Esophagus muscularis mucosa (tissue), 4 donors: ENCODE data around the gene THOP1. TPM values are rescaled to one million over a fixed set of nuclear protein-coding genes. Genes with fewer than 3 reads are reported as not detected.

Source experiments
- DNase-seq: peaks from one replicate; pipeline ENCODE4 v3.0.0-alpha.2; 2017; ENCODE audit errors: extremely low spot score
- H3K27ac ChIP-seq, 4 donors: fragments of 200-600 bp; sonication (generic); replicated peaks in 1 of 4; 1 replicate in 3 of 4; 2 replicates in 1 of 4; pipeline ENCODE4 v1.5.1; 2016 to 2019; ENCODE audit warnings: mild to moderate bottlenecking in 1 of 4
- H3K27me3 ChIP-seq, 4 donors: fragments of 200-600 bp; sonication (generic); one replicate each; pipeline versions ENCODE4 v1.5.1 to v1.6.0; 2016 to 2019
- H3K36me3 ChIP-seq, 4 donors: fragments of 200-600 bp; sonication (generic); one replicate each; pipeline ENCODE4 v1.5.1; 2016 to 2019
- H3K4me1 ChIP-seq, 4 donors: fragments of 200-600 bp; sonication (generic); one replicate each; pipeline ENCODE4 v1.5.1; 2016 to 2019
- H3K4me3 ChIP-seq, 4 donors: fragments of 200-600 bp; sonication (generic); 1 replicate in 2 of 4; 2 replicates in 2 of 4; pipeline ENCODE4 v1.5.1; 2016 to 2019; ENCODE audit warnings: mild to moderate bottlenecking in 4 of 4, moderate library complexity in 1 of 4
- H3K9me3 ChIP-seq, 4 donors: fragments of 200-600 bp; sonication (generic); 1 replicate in 3 of 4; 2 replicates in 1 of 4; pipeline ENCODE4 v1.5.1; 2016 to 2019
- CTCF ChIP-seq, 3 experiments: fragments of 200-600 bp in 2 of 3; fragments of 450-650 bp in 1 of 3; sonication (generic) in 2 of 3; IDR thresholded peaks; one replicate each; pipeline ENCODE4 v1.5.1; 2017 to 2019; ENCODE audit warnings: antibody characterized with exemption in 3 of 3, mild to moderate bottlenecking in 2 of 3, moderate library complexity in 1 of 3
- EP300 ChIP-seq: sonication (generic); formaldehyde crosslinking; IDR thresholded peaks from one replicate; pipeline ENCODE4 v1.6.1; 2017; ENCODE audit warnings: antibody characterized with exemption
- POLR2A ChIP-seq: fragments of 450-650 bp; IDR thresholded peaks from one replicate; pipeline ENCODE4 v1.6.1; 2017; ENCODE audit warnings: antibody characterized with exemption, moderate library complexity, mild to moderate bottlenecking, low read depth
- POLR2AphosphoS5 ChIP-seq, 2 donors: sonication (generic); formaldehyde crosslinking; IDR thresholded peaks; one replicate each; pipeline ENCODE4 v1.6.1; 2017; ENCODE audit warnings: antibody characterized with exemption in 2 of 2
- WGBS: methylation state at CpG from one replicate; pipeline ENCODE4 v1.1.5; 2018; 5-methylcytosine and 5-hydroxymethylcytosine counted together
- intact Hi-C: fragments of 100-400 bp; cut with DNase I; formaldehyde crosslinking; loops from one replicate; pipeline ENCODE4 v1.15.1; 2023
- total RNA-seq, 4 donors: library from RNA; depleted of rRNA; stranded (reverse); fragments of >200 nt; gene quantifications; one replicate each; pipeline versions ENCODE4 v1.1.0 to v1.2.1, GENCODE V29; 2016

Gene THOP1
- total RNA-seq, 4 donors from 2014 or later: 22.8 to 65.3 (median 42.4) TPM

GRCh38 chr19:2852598-2852997 lies 67.3 kb downstream of the THOP1 start:
- no peak for TF ChIP-seq CTCF (IDR thresholded peaks at IDR 0.05)
- Histone ChIP-seq H3K27me3 (no peaks in the 10 kb centered on the region), H3K36me3 (peaks cover 37 to 67% (median 55%) of the 10 kb centered on the region in 4 donors), H3K27ac (no peak overlapping the region), H3K9me3 (peaks cover 19 to 94% (median 71%) of the 10 kb centered on the region in 4 donors), H3K4me1 (no peaks in the 10 kb centered on the region), H3K4me3 (no peak overlapping the region)
- no peak for DNase-seq
- WGBS: 95% methylated on average over 10 of the region's 10 CpGs
- intact Hi-C loops: no loop called here

GRCh38 chr19:2853015-2853606 lies 67.8 kb downstream of the THOP1 start:
- no peak for DNase-seq
- H3K27ac ChIP-seq: no peak overlapping the region
- H3K4me1 ChIP-seq: no peaks in the 10 kb centered on the region
- H3K27me3 ChIP-seq: no peaks in the 10 kb centered on the region
- WGBS: 96% methylated on average over 11 of the region's 11 CpGs
- H3K9me3 ChIP-seq: peaks cover 19 to 94% (median 73%) of the 10 kb centered on the region in 4 donors
- peaks cover 37 to 67% (median 55%) of the 10 kb centered on the region in 4 donors for H3K36me3 ChIP-seq
- intact Hi-C loops: no loop called here
- H3K4me3 ChIP-seq: no peak overlapping the region
- no peak for TF ChIP-seq EP300

GRCh38 chr19:2854849-2855248 lies 69.5 kb downstream of the THOP1 start:
- no peak for DNase-seq
- H3K9me3 ChIP-seq: peaks cover 19 to 98% (median 78%) of the 10 kb centered on the region in 4 donors
- TF ChIP-seq CTCF (IDR thresholded peaks at IDR 0.05) (no peak), POLR2AphosphoS5 (IDR thresholded peaks at IDR 0.05) (no peak), EP300 (no peak), POLR2A (no peak)
- intact Hi-C loops: no loop called here
- no peak overlapping the region for H3K27ac ChIP-seq
- H3K4me3 ChIP-seq: no peak overlapping the region
- H3K27me3 ChIP-seq: no peaks in the 10 kb centered on the region
- H3K36me3 ChIP-seq: peaks cover 37 to 60% (median 54%) of the 10 kb centered on the region in 4 donors
- no peaks in the 10 kb centered on the region for H3K4me1 ChIP-seq
- WGBS: 94% methylated on average over 3 of the region's 3 CpGs

- H3K36me3 ChIP-seq: peaks cover 22 to 42% (median 38%) of the 10 kb centered on the region in 4 donors
- DNase-seq: no peak
- intact Hi-C loops: no loop called here
- TF ChIP-seq CTCF (IDR thresholded peaks at IDR 0.05) (no peak), POLR2AphosphoS5 (IDR thresholded peaks at IDR 0.05) (no peak)
- WGBS: 94% methylated on average over 5 of the region's 5 CpGs
- H3K27me3 ChIP-seq: no peaks in the 10 kb centered on the region
- H3K4me1 ChIP-seq: no peaks in the 10 kb centered on the region
- H3K9me3 ChIP-seq: peaks cover 15 to 83% (median 62%) of the 10 kb centered on the region in 4 donors
- no peak overlapping the region for H3K4me3 ChIP-seq
- no peak overlapping the region for H3K27ac ChIP-seq
Measured at GRCh38 chr19:2856457-2857050, 71.3 kb downstream of the THOP1 start.

GRCh38 chr19:2858864-2859263 lies 73.6 kb downstream of the THOP1 start:
- 77% methylated on average over 25 of the region's 27 CpGs for WGBS
- intact Hi-C loops: no loop called here
- Histone ChIP-seq H3K4me3 (no peak overlapping the region), H3K9me3 (peaks cover 0 to 60% (median 39%) of the 10 kb centered on the region in 4 donors), H3K4me1 (no peaks in the 10 kb centered on the region), H3K27ac (no peak overlapping the region), H3K36me3 (peaks cover 0 to 19% (median 15%) of the 10 kb centered on the region in 4 donors), H3K27me3 (no peaks in the 10 kb centered on the region)
- DNase-seq: no peak
- TF ChIP-seq EP300 (no peak), POLR2A (no peak), CTCF (IDR thresholded peaks at IDR 0.05) (no peak), POLR2AphosphoS5 (IDR thresholded peaks at IDR 0.05) (no peak)
